ENCODE measurements around the gene CLIP1. TPM values are rescaled to one million over a fixed set of nuclear protein-coding genes. Genes with fewer than 3 reads are reported as not detected.

CLIP1 gene
- polyA plus RNA-seq, 3 donors, result 6.7 to 50.9 (median 12.9) TPM

- intact Hi-C loops (cut with micrococcal nuclease), result no loop called here
- Mint-ChIP-seq H3K9me3 (peaks cover 0 to 2% (median 0%) of the 10 kb centered on the region in 7 donors), H3K4me3 (no peak overlapping the region), H3K4me1 (no peaks in the 10 kb centered on the region), H3K27me3 (ENCODE audit: low read depth in 3 of 3) (no peaks in the 10 kb centered on the region), H3K27ac (no peak overlapping the region), H3K36me3 (peaks cover 65 to 94% of the 10 kb centered on the region in 2 donors)
- Histone ChIP-seq H3K36me3 (replicated peaks in 1 of 2; ENCODE audit: control insufficient read depth in 1 of 2, insufficient read depth in 2 of 2, low read length in 2 of 2) (peaks cover 47 to 91% of the 10 kb centered on the region in 2 donors), H3K27ac (ENCODE audit: low read depth in 1 of 2, low read length in 2 of 2) (no peak overlapping the region), H3K9ac (ENCODE audit: insufficient read depth, low read length, poor library complexity, severe bottlenecking) (no peak overlapping the region), H3K4me3 (replicated peaks in 1 of 3; ENCODE audit: low read depth in 2 of 3, low read length in 3 of 3) (no peak overlapping the region), H3K4me2 (replicated peaks; ENCODE audit: extremely low read depth, low read length, poor library complexity, severe bottlenecking) (no peak overlapping the region), H3K27me3 (ENCODE audit: control insufficient read depth in 2 of 2, insufficient read depth in 2 of 2, low read length in 2 of 2) (no peaks in the 10 kb centered on the region), H4K20me1 (ENCODE audit: insufficient read depth, low read length) (peaks cover 4% of the 10 kb centered on the region), H3K4me1 (ENCODE audit: control insufficient read depth in 1 of 2, insufficient read depth in 2 of 2, low read length in 2 of 2) (no peaks in the 10 kb centered on the region), H3K9me3 (replicated peaks in 1 of 2; ENCODE audit: control insufficient read depth in 1 of 2, insufficient read depth in 1 of 2, low read length in 2 of 2) (no peaks in the 10 kb centered on the region), H2AFZ (ENCODE audit: insufficient read depth, low read depth, low read length, poor library complexity, severe bottlenecking) (no peak overlapping the region), H3K79me2 (ENCODE audit: insufficient read depth, low read length) (no peaks in the 10 kb centered on the region)
- TF ChIP-seq CTCF (IDR thresholded peaks at IDR 0.05), result no peak
- DNase-seq, result no peak
- 95% methylated on average over 5 of the region's 14 CpGs for WGBS (ENCODE audit: insufficient coverage)
Observed at GRCh38 chr12:122298071-122298748, 124.3 kb downstream of the CLIP1 start.

- no peaks in the 10 kb centered on the region for H3K4me1 Mint-ChIP-seq
- 99% methylated on average over 9 of the region's 9 CpGs for WGBS (ENCODE audit: insufficient coverage)
Observed at GRCh38 chr12:122297494-122297893, 125.0 kb downstream of the CLIP1 start.

More at GRCh38 chr12:122297494-122297893, 125.0 kb downstream of the CLIP1 start:
- Mint-ChIP-seq H3K36me3 (peaks cover 66 to 93% of the 10 kb centered on the region in 2 donors), H3K4me3 (no peak overlapping the region), H3K27me3 (ENCODE audit: low read depth in 3 of 3) (no peaks in the 10 kb centered on the region), H3K9me3 (peaks cover 0 to 2% (median 0%) of the 10 kb centered on the region in 7 donors), H3K27ac (no peak overlapping the region)
- no peak for TF ChIP-seq CTCF (IDR thresholded peaks at IDR 0.05)
- no peak overlapping the region for H3K9ac ChIP-seq (ENCODE audit: insufficient read depth, low read length, poor library complexity, severe bottlenecking)
- DNase-seq, result no peak
- no peaks in the 10 kb centered on the region for H3K4me1 ChIP-seq (ENCODE audit: control insufficient read depth in 1 of 2, insufficient read depth in 2 of 2, low read length in 2 of 2)
- no peak overlapping the region for H3K4me3 ChIP-seq (replicated peaks in 1 of 3; ENCODE audit: low read depth in 2 of 3, low read length in 3 of 3)
- H3K27me3 ChIP-seq (ENCODE audit: control insufficient read depth in 2 of 2, insufficient read depth in 2 of 2, low read length in 2 of 2), result no peaks in the 10 kb centered on the region
- intact Hi-C loops (cut with micrococcal nuclease), result no loop called here
- no peak overlapping the region for H3K27ac ChIP-seq (ENCODE audit: low read depth in 1 of 2, low read length in 2 of 2)
- H4K20me1 ChIP-seq (ENCODE audit: insufficient read depth, low read length), result peaks cover 4% of the 10 kb centered on the region
- no peaks in the 10 kb centered on the region for H3K9me3 ChIP-seq (replicated peaks in 1 of 2; ENCODE audit: control insufficient read depth in 1 of 2, insufficient read depth in 1 of 2, low read length in 2 of 2)
- H3K4me2 ChIP-seq (replicated peaks; ENCODE audit: extremely low read depth, low read length, poor library complexity, severe bottlenecking), result no peak overlapping the region
- H2AFZ ChIP-seq (ENCODE audit: insufficient read depth, low read depth, low read length, poor library complexity, severe bottlenecking), result no peak overlapping the region
- H3K79me2 ChIP-seq (ENCODE audit: insufficient read depth, low read length), result no peaks in the 10 kb centered on the region
- peaks cover 49 to 91% of the 10 kb centered on the region in 2 donors for H3K36me3 ChIP-seq (replicated peaks in 1 of 2; ENCODE audit: control insufficient read depth in 1 of 2, insufficient read depth in 2 of 2, low read length in 2 of 2)
